Activated CD4-positive, alpha-beta memory T cell treated with anti-CD3 and anti-CD28 coated beads for 36 hours (primary cell): ENCODE measurements around the gene EPOP. TPM values are rescaled to one million over a fixed set of nuclear protein-coding genes. Genes with fewer than 3 reads are reported as not detected.
"Not testable (repeated sequence)": the region's sequence is repeated elsewhere in the genome, so short reads cannot be mapped to it uniquely, and the experiment has no call there.

ENCODE experiments used
- CTCF ChIA-PET: fragments of 350-600 bp; sonication (Branson Sonifier 250); formaldehyde crosslinking; loops from one replicate; lab custom pipeline; 2021; ENCODE audit warnings: antibody characterized with exemption, inconsistent platforms; lab: Charles Lee
- POLR2A ChIA-PET: fragments of 350-600 bp; sonication (Branson Sonifier 250); formaldehyde crosslinking; loops from one replicate; lab custom pipeline; 2021; ENCODE audit warnings: antibody characterized with exemption; lab: Charles Lee
- DNase-seq: peaks from one replicate; pipeline ENCODE4 v3.0.0-alpha.2; 2020
- H3K27ac Mint-ChIP-seq: one replicate; pipeline ENCODE4 v1.8.0; 2021; ENCODE audit warnings: mixed read lengths
- H3K27me3 Mint-ChIP-seq: one replicate; pipeline ENCODE4 v1.8.0; 2021; ENCODE audit warnings: mixed read lengths
- H3K36me3 Mint-ChIP-seq: one replicate; pipeline ENCODE4 v1.8.0; 2021; ENCODE audit warnings: mixed read lengths
- H3K4me1 Mint-ChIP-seq: one replicate; pipeline ENCODE4 v1.8.0; 2021; ENCODE audit warnings: low read depth, mixed read lengths
- H3K4me3 Mint-ChIP-seq: one replicate; pipeline ENCODE4 v1.8.0; 2021; ENCODE audit warnings: mild to moderate bottlenecking, mixed read lengths
- H3K9me3 Mint-ChIP-seq: one replicate; pipeline ENCODE4 v1.8.0; 2021; ENCODE audit warnings: mixed read lengths
- intact Hi-C: fragments of 100-400 bp; cut with micrococcal nuclease; formaldehyde crosslinking; loops from one replicate; pipeline ENCODE4 v1.15.1; 2023
- total RNA-seq, 2 experiments: library from RNA; stranded (reverse); gene quantifications; one replicate each; pipeline ENCODE4 v1.2.3, GENCODE V29; 2021

Gene EPOP
- total RNA-seq, 2 experiments from 2014 or later, result 37.1 to 38.0 TPM

DNA sequence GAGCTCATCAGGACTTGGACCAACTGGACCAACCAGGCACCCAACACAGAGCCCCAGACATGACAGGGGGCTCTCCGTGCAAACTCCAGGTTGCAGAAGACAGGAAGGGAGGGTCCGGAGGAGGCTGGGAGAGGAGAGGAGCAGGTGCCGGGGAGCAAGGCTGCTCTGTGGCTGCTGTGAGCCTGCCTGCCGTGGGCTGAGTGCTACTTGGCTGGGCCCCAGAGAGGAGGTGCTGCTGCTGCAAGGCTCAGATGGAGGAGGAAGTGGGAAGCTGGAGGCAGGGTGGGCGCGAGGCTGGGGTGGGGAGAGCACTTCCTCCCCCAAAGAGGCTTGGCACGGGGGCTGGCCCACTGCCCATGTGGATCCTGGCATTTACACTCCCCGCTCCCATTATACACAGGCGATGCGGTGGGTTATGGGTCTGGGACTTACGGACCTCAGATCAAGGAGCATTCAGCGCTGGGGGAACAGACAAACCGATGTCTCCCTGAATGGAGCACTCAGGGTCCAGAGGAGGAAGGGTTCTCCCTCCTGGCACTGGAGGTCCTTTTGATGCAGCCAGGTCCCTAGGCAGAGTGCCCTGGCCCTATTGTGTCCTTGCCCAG lies 15.9 kb downstream of the EPOP start:
- Mint-ChIP-seq H3K36me3 (no peaks in the 10 kb centered on the region), H3K27ac (no peak overlapping the region), H3K9me3 (no peaks in the 10 kb centered on the region), H3K4me1 (peaks cover 11% of the 10 kb centered on the region), H3K27me3 (peaks cover 12% of the 10 kb centered on the region), H3K4me3 (no peak overlapping the region)
- no peak for DNase-seq
- CTCF ChIA-PET, result interaction anchor here (1.3 to 11.0 kb wide), 2 partner anchors 8 to 102 kb away, joined by 8 to 302 read pairs; no protein-coding TSS in a partner anchor
- POLR2A ChIA-PET, result no interaction called here
- intact Hi-C loops, result no loop called here

- Mint-ChIP-seq H3K27me3 (peaks cover 11% of the 10 kb centered on the region), H3K36me3 (no peaks in the 10 kb centered on the region), H3K9me3 (no peaks in the 10 kb centered on the region), H3K4me1 (peaks cover 11% of the 10 kb centered on the region), H3K4me3 (no peak overlapping the region), H3K27ac (no peak overlapping the region)
- intact Hi-C loops, result no loop called here
- DNase-seq, result no peak
- POLR2A ChIA-PET, result no interaction called here
- CTCF ChIA-PET, result interaction anchor here (1.3 kb wide), 1 partner anchor 9 kb away, joined by 8 read pairs; no protein-coding TSS in a partner anchor
Measured at GRCh38 chr17:38657824-38658740, 16.7 kb downstream of the EPOP start.

- ChIA-PET POLR2A (no interaction called here), CTCF (interaction anchor here (1.3 to 7.6 kb wide), 2 partner anchors 10 kb away, joined by 8 to 49 read pairs; no protein-coding TSS in a partner anchor)
- Mint-ChIP-seq H3K4me1 (peaks cover 11% of the 10 kb centered on the region), H3K4me3 (no peak overlapping the region), H3K27me3 (peaks cover 11% of the 10 kb centered on the region), H3K36me3 (no peaks in the 10 kb centered on the region), H3K27ac (no peak overlapping the region), H3K9me3 (no peaks in the 10 kb centered on the region)
- intact Hi-C loops, result no loop called here
- no peak for DNase-seq
Measured at GRCh38 chr17:38656959-38657823, 17.6 kb downstream of the EPOP start.

- H3K36me3 Mint-ChIP-seq, result no peaks in the 10 kb centered on the region
- H3K4me1 Mint-ChIP-seq, result peaks cover 11% of the 10 kb centered on the region
- ChIA-PET POLR2A (no interaction called here), CTCF (interaction anchor here (1.8 to 7.6 kb wide), 3 partner anchors 8 to 97 kb away, joined by 5 to 49 read pairs (median 9); no protein-coding TSS in a partner anchor)
- peak overlapping the region; percentile 4 for H3K4me3 Mint-ChIP-seq
- intact Hi-C loops, result no loop called here
- DNase-seq, result no peak
- peaks cover 13% of the 10 kb centered on the region for H3K27me3 Mint-ChIP-seq
- no peak overlapping the region for H3K27ac Mint-ChIP-seq
- no peaks in the 10 kb centered on the region for H3K9me3 Mint-ChIP-seq
Measured at GRCh38 chr17:38654411-38655398, 20.1 kb downstream of the EPOP start.

DNA sequence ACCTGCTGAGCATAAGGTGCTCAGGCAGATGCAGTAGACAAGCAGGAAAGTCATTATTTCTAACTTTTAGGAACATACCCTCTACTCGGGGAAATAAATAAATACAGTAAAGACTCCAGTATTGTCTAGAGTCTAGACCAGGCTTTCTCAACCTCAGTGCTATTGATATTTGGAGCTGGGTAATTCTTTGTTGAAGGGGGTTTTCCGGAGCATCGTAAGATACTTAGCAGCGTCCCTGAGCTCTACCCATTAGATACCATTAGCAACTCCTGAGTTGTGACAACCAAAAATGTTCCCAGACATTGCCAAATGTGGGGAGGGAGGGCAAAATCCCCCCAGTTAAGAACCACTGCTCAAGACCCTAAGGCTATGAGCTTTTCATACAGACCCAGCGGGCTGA lies 21.1 kb downstream of the EPOP start:
- H3K9me3 Mint-ChIP-seq, result no peaks in the 10 kb centered on the region
- intact Hi-C loops, result no loop called here
- no peak overlapping the region for H3K27ac Mint-ChIP-seq
- no peak overlapping the region for H3K4me3 Mint-ChIP-seq
- no peaks in the 10 kb centered on the region for H3K36me3 Mint-ChIP-seq
- peaks cover 11% of the 10 kb centered on the region for H3K4me1 Mint-ChIP-seq
- CTCF ChIA-PET, result interaction anchor here (1.8 to 7.6 kb wide), 3 partner anchors 9 to 96 kb away, joined by 5 to 49 read pairs (median 9); no protein-coding TSS in a partner anchor
- no peak for DNase-seq
- H3K27me3 Mint-ChIP-seq, result peaks cover 13% of the 10 kb centered on the region
- POLR2A ChIA-PET, result no interaction called here

DNA sequence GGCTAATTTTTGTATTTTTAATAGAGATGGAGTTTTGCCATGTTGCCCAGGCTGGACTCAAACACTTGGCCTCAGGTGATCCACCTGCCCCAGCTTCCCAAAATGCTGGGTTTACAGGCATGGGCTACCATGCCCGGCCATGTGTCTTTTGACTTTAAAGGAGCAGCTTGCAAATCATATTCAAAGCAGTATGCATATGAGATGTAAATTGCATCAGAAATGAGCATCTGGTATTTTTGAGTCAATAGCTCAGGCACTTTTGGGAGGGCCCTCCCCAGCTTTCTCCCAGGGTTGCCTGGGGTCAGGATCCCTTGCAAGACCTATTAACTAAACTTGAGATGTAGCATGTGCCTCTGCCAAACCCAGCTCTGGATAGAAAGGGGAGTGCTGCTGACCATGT lies 21.5 kb downstream of the EPOP start:
- Mint-ChIP-seq H3K27ac (no peak overlapping the region), H3K27me3 (peaks cover 13% of the 10 kb centered on the region), H3K4me1 (peaks cover 11% of the 10 kb centered on the region), H3K36me3 (no peaks in the 10 kb centered on the region), H3K4me3 (no peak overlapping the region), H3K9me3 (no peaks in the 10 kb centered on the region)
- CTCF ChIA-PET, result interaction anchor here (1.8 to 7.6 kb wide), 3 partner anchors 10 to 95 kb away, joined by 5 to 49 read pairs (median 9); no protein-coding TSS in a partner anchor
- POLR2A ChIA-PET, result no interaction called here
- DNase-seq, result no peak
- intact Hi-C loops, result no loop called here

GRCh38 chr17:38650653-38651173 lies 24.0 kb downstream of the EPOP start:
- H3K27ac Mint-ChIP-seq, DNase-seq, H3K36me3 Mint-ChIP-seq, POLR2A ChIA-PET, intact Hi-C loops, H3K4me3 Mint-ChIP-seq, H3K27me3 Mint-ChIP-seq, H3K9me3 Mint-ChIP-seq: not testable (repeated sequence)
- H3K4me1 Mint-ChIP-seq, result peaks cover 11% of the 10 kb centered on the region
- CTCF ChIA-PET, result interaction anchor here (1.8 to 7.6 kb wide), 2 partner anchors 12 to 16 kb away, joined by 6 to 49 read pairs; no protein-coding TSS in a partner anchor

DNA sequence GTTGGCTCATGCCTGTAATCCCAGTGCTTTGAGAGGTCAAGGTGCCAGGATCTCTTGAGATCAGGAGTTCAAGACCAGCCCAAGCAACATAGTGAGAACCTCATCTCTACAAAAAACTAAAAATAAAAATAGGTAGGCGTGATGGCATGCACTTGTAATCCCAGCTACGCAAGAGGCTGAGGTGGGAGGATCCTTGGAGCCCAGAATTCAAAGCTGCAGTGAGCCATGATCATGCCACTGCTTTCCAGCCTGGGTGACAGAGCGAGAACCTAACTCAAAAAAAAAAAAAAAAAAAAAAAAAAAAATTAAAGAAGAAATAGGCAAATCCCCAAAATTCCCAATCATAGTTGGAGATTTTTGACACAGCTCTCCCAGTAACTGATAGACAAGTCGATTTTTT lies 36.8 kb downstream of the EPOP start:
- DNase-seq, result no peak
- intact Hi-C loops, result no loop called here
- ChIA-PET POLR2A (no interaction called here), CTCF (interaction anchor here (0.9 to 1.3 kb wide), 2 partner anchors 9 to 80 kb away, joined by 3 read pairs; no protein-coding TSS in a partner anchor)
- no peak overlapping the region for H3K4me3 Mint-ChIP-seq
- no peaks in the 10 kb centered on the region for H3K4me1 Mint-ChIP-seq
- H3K36me3 Mint-ChIP-seq, result no peaks in the 10 kb centered on the region
- no peaks in the 10 kb centered on the region for H3K9me3 Mint-ChIP-seq
- no peak overlapping the region for H3K27ac Mint-ChIP-seq
- peaks cover 16% of the 10 kb centered on the region for H3K27me3 Mint-ChIP-seq

DNA sequence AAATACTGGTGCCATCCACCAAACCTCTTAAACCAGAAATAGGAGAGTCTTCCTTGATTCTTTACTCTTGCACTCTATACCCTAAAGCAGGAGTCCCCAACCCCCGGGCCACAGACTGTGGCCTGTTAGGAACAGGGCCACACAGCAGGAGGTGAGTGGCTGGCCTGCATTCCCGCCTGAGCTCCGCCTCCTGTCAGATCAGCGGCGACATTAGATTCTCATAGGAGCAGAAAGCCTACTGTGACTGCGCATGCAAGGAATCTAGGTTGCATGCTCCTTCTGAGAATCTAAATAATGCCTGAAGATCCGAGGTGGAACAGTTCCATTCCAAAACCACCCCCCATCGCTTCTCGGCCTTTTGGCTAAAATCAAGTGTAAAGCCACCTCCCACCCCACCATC lies 38.7 kb downstream of the EPOP start:
- H3K27ac Mint-ChIP-seq, result no peak overlapping the region
- ChIA-PET CTCF (no interaction called here), POLR2A (no interaction called here)
- no peak for DNase-seq
- no peaks in the 10 kb centered on the region for H3K9me3 Mint-ChIP-seq
- intact Hi-C loops, result no loop called here
- peaks cover 17% of the 10 kb centered on the region for H3K27me3 Mint-ChIP-seq
- H3K4me1 Mint-ChIP-seq, result no peaks in the 10 kb centered on the region
- H3K36me3 Mint-ChIP-seq, result no peaks in the 10 kb centered on the region
- no peak overlapping the region for H3K4me3 Mint-ChIP-seq

- Mint-ChIP-seq H3K27ac (no peak overlapping the region), H3K36me3 (no peaks in the 10 kb centered on the region), H3K4me1 (no peaks in the 10 kb centered on the region), H3K9me3 (no peaks in the 10 kb centered on the region), H3K27me3 (peaks cover 14% of the 10 kb centered on the region), H3K4me3 (no peak overlapping the region)
- intact Hi-C loops, result no loop called here
- ChIA-PET CTCF (interaction anchor here (1.3 kb wide), 1 partner anchor 31 kb away, joined by 3 read pairs; no protein-coding TSS in a partner anchor), POLR2A (no interaction called here)
- DNase-seq, result no peak
Measured at GRCh38 chr17:38632334-38632733, 42.4 kb downstream of the EPOP start.
